ENCODE results near the gene ROGDI. TPM values are rescaled to one million over a fixed set of nuclear protein-coding genes. Genes with fewer than 3 reads are reported as not detected.

The ROGDI gene
- polyA plus RNA-seq, 1 of the 3 experiments (the other 2 are of a cell fraction): 33.6 TPM

- peaks cover 0 to 2% of the 10 kb centered on the region in 2 experiments; a peak in 1 of 4 replicates for H3K4me1 ChIP-seq (ENCODE audit: control insufficient read depth in 1 of 2, insufficient read depth in 2 of 2, low read depth in 1 of 2, low read length in 1 of 2)
- H3K9ac ChIP-seq: no peak overlapping the region
- ChIA-PET POLR2A (interaction anchor here (0.7 kb wide), 1 partner anchor 87 kb away, joined by 3 read pairs; no protein-coding TSS in a partner anchor), CTCF (no interaction called here)
- TF ChIP-seq JUND (IDR thresholded peaks at IDR 0.05): no peak
- TF ChIP-seq TAF1 (IDR thresholded peaks at IDR 0.05; ENCODE audit: borderline replicate concordance, low read depth, low read length): no peak
- no peak for TF ChIP-seq USF1 (IDR thresholded peaks at IDR 0.05; ENCODE audit: borderline replicate concordance, low read depth)
- no peak for TF ChIP-seq NFIC (IDR thresholded peaks at IDR 0.05; ENCODE audit: borderline replicate concordance)
- no peak for TF ChIP-seq SIN3A (IDR thresholded peaks at IDR 0.05; ENCODE audit: borderline replicate concordance, low read depth, low read length)
- TF ChIP-seq REST (IDR thresholded peaks at IDR 0.05; ENCODE audit: low read depth, low read length): no peak
- TF ChIP-seq YY1 (IDR thresholded peaks at IDR 0.05; ENCODE audit: low read depth): no peak
- no peak for TF ChIP-seq IRF3 (IDR thresholded peaks at IDR 0.05; ENCODE audit: low read depth, low read length)
- TF ChIP-seq EZH2phosphoT487 (IDR thresholded peaks at IDR 0.05; ENCODE audit: borderline replicate concordance, low read depth): no peak
- TF ChIP-seq GABPA (IDR thresholded peaks at IDR 0.05; ENCODE audit: low read depth): no peak
- no peak for TF ChIP-seq FOXM1 (IDR thresholded peaks at IDR 0.05; ENCODE audit: low read depth)
- TF ChIP-seq RFX5 (IDR thresholded peaks at IDR 0.05; ENCODE audit: low read length): no peak
- no peak for TF ChIP-seq GATA2 (CRISPR knock-in tag; IDR thresholded peaks at IDR 0.05)
- no peak for TF ChIP-seq FOSL2 (IDR thresholded peaks at IDR 0.05; ENCODE audit: borderline replicate concordance, low read depth)
- no peak for TF ChIP-seq RXRA (IDR thresholded peaks at IDR 0.05; ENCODE audit: borderline replicate concordance, low read depth)
- H2AFZ ChIP-seq (ENCODE audit: low read depth): no peak overlapping the region
- H3K36me3 ChIP-seq (replicated peaks in 1 of 2; ENCODE audit: control insufficient read depth in 1 of 2, insufficient read depth in 2 of 2, low read length in 1 of 2): peaks cover 39 to 46% of the 10 kb centered on the region in 2 experiments
- no peak for DNase-seq
- H3K9me2 ChIP-seq: no peaks in the 10 kb centered on the region
- H3K4me2 ChIP-seq: no peak overlapping the region
- no peaks in the 10 kb centered on the region for H3K27me3 ChIP-seq (ENCODE audit: insufficient read depth)
- WGBS (ENCODE audit: low lambda C conversion rate): 90% methylated on average over 13 of the region's 13 CpGs
- peaks cover 7% of the 10 kb centered on the region for H3F3A ChIP-seq (replicated peaks; ENCODE audit: insufficient read depth)
- H4K20me1 ChIP-seq (ENCODE audit: insufficient read depth): peaks cover 14% of the 10 kb centered on the region
- H3K4me3 ChIP-seq (ENCODE audit: low read depth in 2 of 2, low read length in 1 of 2): no peak overlapping the region
- no peaks in the 10 kb centered on the region for H3K9me3 ChIP-seq
- peaks cover 57% of the 10 kb centered on the region for H3K79me2 ChIP-seq (ENCODE audit: insufficient read depth)
- H3K27ac ChIP-seq (ENCODE audit: low read depth in 2 of 2, low read length in 1 of 2): no peak overlapping the region
These were observed 35.5 kb upstream of the ROGDI start for GRCh38 chr16:4837733-4838501.
